Endothelial cell of umbilical vein (primary cell): ENCODE results near the gene DIP2A. TPM values are rescaled to one million over a fixed set of nuclear protein-coding genes. Genes with fewer than 3 reads are reported as not detected.

ENCODE experiments used
- BruUV-seq: library from RNA; stranded (reverse); fragments of 400-500 nt; replicated peaks from 2 replicates; lab custom pipeline; 2021; lab: Mats Ljungman, UMichigan
- CTCF ChIA-PET: fragments of 300-600, 350-600 bp; sonication (Branson Sonifier 250); formaldehyde crosslinking; loops from one replicate; lab custom pipeline; 2021; ENCODE audit warnings: antibody characterized with exemption, inconsistent platforms; lab: Charles Lee
- POLR2A ChIA-PET: fragments of 300-600, 350-600 bp; sonication (Branson Sonifier 250); formaldehyde crosslinking; loops from one replicate; lab custom pipeline; 2021; ENCODE audit warnings: antibody characterized with exemption, inconsistent platforms; lab: Charles Lee
- DNase-seq: peaks from one replicate; pipeline ENCODE4 v3.0.0-alpha.2; 2011; ENCODE audit warnings: low read depth, low spot score
- FAIRE-seq: peaks from 2 replicates; lab custom pipeline; 2011; peaks lifted over from hg19 to GRCh38; lab: Jason Lieb, UNC
- H2AFZ ChIP-seq: 2 replicates; pipeline ENCODE4 v1.6.0; 2012; ENCODE audit warnings: low read depth, low read length, control low read depth, inconsistent platforms
- H3K27ac ChIP-seq: 2 replicates; pipeline ENCODE4 v1.5.1; 2011; ENCODE audit warnings: low read depth, mild to moderate bottlenecking, control low read depth, low read length, moderate library complexity; ENCODE audit not compliant: insufficient read depth
- H3K27me3 ChIP-seq, 2 experiments: 2 replicates each; pipeline versions ENCODE4 v1.6.0 to v1.6.1; 2011; ENCODE audit warnings: low read length in 2 of 2, mixed read lengths in 1 of 2; ENCODE audit not compliant: control insufficient read depth in 2 of 2, insufficient read depth in 2 of 2
- H3K36me3 ChIP-seq, 2 experiments: 2 replicates in 1 of 2; 3 replicates in 1 of 2; pipeline ENCODE4 v1.5.1; 2011; ENCODE audit warnings: low read length in 2 of 2, mild to moderate bottlenecking in 1 of 2, moderate library complexity in 1 of 2; ENCODE audit not compliant: control insufficient read depth in 2 of 2, insufficient read depth in 2 of 2; ENCODE audit errors: extremely low read depth in 1 of 2
- H3K4me1 ChIP-seq: 3 replicates; pipeline ENCODE4 v1.5.1; 2011; ENCODE audit warnings: mild to moderate bottlenecking, low read length; ENCODE audit not compliant: control insufficient read depth, insufficient read depth; ENCODE audit errors: extremely low read depth
- H3K4me2 ChIP-seq: 2 replicates; pipeline ENCODE4 v1.6.1; 2011; ENCODE audit warnings: low read length, control low read depth, mixed read lengths; ENCODE audit not compliant: insufficient read depth
- H3K4me3 ChIP-seq, 3 experiments: fragments of 200-600 bp in 1 of 3; sonication (generic), shearing (Covaris generic) in 1 of 3; replicated peaks in 1 of 3; 2 replicates each; pipeline ENCODE4 v1.5.1; 2011 to 2016; ENCODE audit warnings: control low read depth in 3 of 3, low read length in 3 of 3, mild to moderate bottlenecking in 2 of 3, inconsistent platforms in 1 of 3, low read depth in 1 of 3, moderate library complexity in 1 of 3; ENCODE audit not compliant: insufficient read depth in 1 of 3
- H3K79me2 ChIP-seq: 2 replicates; pipeline ENCODE4 v1.6.0; 2012; ENCODE audit warnings: low read length, inconsistent platforms; ENCODE audit not compliant: control insufficient read depth, insufficient read depth
- H3K9ac ChIP-seq: replicated peaks from 2 replicates; pipeline ENCODE3; 2011; ENCODE audit warnings: low read length, control low read depth; ENCODE audit not compliant: insufficient read depth; ENCODE audit errors: extremely low read depth
- H3K9me1 ChIP-seq: replicated peaks from 3 replicates; pipeline ENCODE4 v1.6.0; 2011; ENCODE audit warnings: mild to moderate bottlenecking, low read length; ENCODE audit not compliant: control insufficient read depth, insufficient read depth; ENCODE audit errors: extremely low read depth
- H3K9me3 ChIP-seq: replicated peaks from 2 replicates; pipeline ENCODE4 v1.5.1; 2012; ENCODE audit warnings: low read length, inconsistent platforms; ENCODE audit not compliant: control insufficient read depth, insufficient read depth
- H4K20me1 ChIP-seq: replicated peaks from 2 replicates; pipeline ENCODE3; 2011; ENCODE audit warnings: mild to moderate bottlenecking, low read length; ENCODE audit not compliant: control insufficient read depth, insufficient read depth; ENCODE audit errors: extremely low read depth
- CTCF ChIP-seq, 2 donors: IDR thresholded peaks; 1 replicate in 1 of 2; 2 replicates in 1 of 2; pipeline ENCODE4 v1.5.1; 2011; ENCODE audit warnings: low read length in 2 of 2, mild to moderate bottlenecking in 2 of 2, moderate library complexity in 2 of 2, control low read depth in 1 of 2, inconsistent platforms in 1 of 2, low read depth in 1 of 2; ENCODE audit not compliant: insufficient read depth in 1 of 2; ENCODE audit errors: extremely low read depth in 1 of 2
- EZH2 ChIP-seq: IDR thresholded peaks from 2 replicates; pipeline ENCODE4 v1.6.1; 2012; ENCODE audit warnings: borderline replicate concordance, low read depth, mild to moderate bottlenecking, moderate library complexity, low read length, inconsistent platforms; ENCODE audit not compliant: severe bottlenecking
- GATA2 ChIP-seq: IDR thresholded peaks from 2 replicates; pipeline ENCODE4 v1.7.0; 2011; ENCODE audit warnings: low read depth, mild to moderate bottlenecking, moderate library complexity, mixed read lengths, low read length; ENCODE audit not compliant: insufficient read length, insufficient read depth
- JUN ChIP-seq: IDR thresholded peaks from 2 replicates; pipeline ENCODE4 v1.6.1; 2011; ENCODE audit warnings: borderline replicate concordance, low read depth; ENCODE audit not compliant: insufficient read length, insufficient read depth
- MYC ChIP-seq: IDR thresholded peaks from one replicate; pipeline ENCODE4 v1.6.1; 2011; ENCODE audit warnings: mild to moderate bottlenecking, low read depth, low read length
- POLR2AphosphoS5 ChIP-seq: IDR thresholded peaks from 2 replicates; pipeline ENCODE4 v1.6.1; 2012; ENCODE audit warnings: low read depth, mild to moderate bottlenecking, control low read depth, low read length, moderate library complexity; ENCODE audit not compliant: insufficient read depth
- dilution Hi-C: fragments of 300-500 bp; cut with MboI; formaldehyde crosslinking; loops from one replicate; pipeline ENCODE4 v1.15.0; 2019; ENCODE audit warnings: low sequenced_read_pairs; ENCODE audit not compliant: extremely low pct_ligation_motif_present
- intact Hi-C: fragments of 100-400 bp; cut with micrococcal nuclease; formaldehyde crosslinking; loops from one replicate; pipeline ENCODE4 v1.10.0; 2022
- polyA plus RNA-seq, 4 experiments: library from polyadenylated mRNA; depleted of rRNA in 3 of 4; stranded (reverse) in 3 of 4; unstranded in 1 of 4; fragments of >200 nt; gene quantifications; 2 replicates each; pipeline versions ENCODE4 v1.2.1 to v1.2.3, GENCODE V29; 2011 to 2012; ENCODE audit warnings: missing spikeins in 1 of 4
- total RNA-seq: library from RNA; stranded (reverse); gene quantifications from 2 replicates; pipeline ENCODE4 v1.2.3, GENCODE V29; 2021

Gene DIP2A
- total and polyA plus RNA-seq, 2 donors (not counting 3 experiments of a cell fraction or from before 2014, with no cell fraction given), result 34.5 to 62.1 TPM

- dilution Hi-C loops (no loop called here), intact Hi-C loops (no loop called here)
- FAIRE-seq, result no peak
- POLR2A ChIA-PET, result no interaction called here
- Histone ChIP-seq H2AFZ (no peak overlapping the region), H4K20me1 (no peaks in the 10 kb centered on the region), H3K36me3 (peaks cover 6 to 15% of the 10 kb centered on the region in 2 experiments), H3K9me3 (no peaks in the 10 kb centered on the region), H3K4me1 (no peaks in the 10 kb centered on the region), H3K27ac (no peak overlapping the region), H3K9ac (no peak overlapping the region), H3K9me1 (no peaks in the 10 kb centered on the region), H3K79me2 (no peaks in the 10 kb centered on the region), H3K4me2 (no peak overlapping the region), H3K27me3 (no peaks in the 10 kb centered on the region), H3K4me3 (no peak overlapping the region)
- CTCF ChIA-PET, result no interaction called here
- DNase-seq, result no peak
- TF ChIP-seq MYC (no peak), CTCF (IDR thresholded peaks at IDR 0.05; ENCODE audit: extremely low read depth in 1 of 2, insufficient read depth in 1 of 2, low read depth in 1 of 2, low read length in 2 of 2) (no peak)
- no TSS peak for BruUV-seq
Observed at GRCh38 chr21:46413365-46413696, 45.4 kb upstream of the DIP2A start.

GRCh38 chr21:46414965-46415275, 43.8 kb upstream of the DIP2A start:
- Histone ChIP-seq H3K9ac (no peak overlapping the region), H4K20me1 (no peaks in the 10 kb centered on the region), H3K4me2 (no peak overlapping the region), H3K9me3 (no peaks in the 10 kb centered on the region), H3K4me1 (no peaks in the 10 kb centered on the region), H3K9me1 (no peaks in the 10 kb centered on the region), H3K79me2 (no peaks in the 10 kb centered on the region), H3K27ac (no peak overlapping the region), H3K27me3 (no peaks in the 10 kb centered on the region), H3K36me3 (peaks cover 8 to 21% of the 10 kb centered on the region in 2 experiments), H3K4me3 (no peak overlapping the region), H2AFZ (no peak overlapping the region)
- intact Hi-C loops, result no loop called here
- dilution Hi-C loops, result no loop called here
- TF ChIP-seq JUN, result no peak
- no peak for TF ChIP-seq EZH2
- no peak for TF ChIP-seq POLR2AphosphoS5
- no peak for TF ChIP-seq GATA2
- ChIA-PET POLR2A (no interaction called here), CTCF (no interaction called here)
- FAIRE-seq (no peak), DNase-seq (no peak)
- no TSS peak for BruUV-seq
